ENCODE results near the gene THUMPD2.

The THUMPD2 gene

GRCh38 chr2:39715822-39716221 is 63.2 kb downstream of the THUMPD2 start:
- no peak for FAIRE-seq

- no peak for FAIRE-seq
Observed at GRCh38 chr2:39715095-39715494, 64.0 kb downstream of the THUMPD2 start.

- no peak for FAIRE-seq
Observed at GRCh38 chr2:39712953-39713352, 66.1 kb downstream of the THUMPD2 start.

- FAIRE-seq: no peak
Observed at GRCh38 chr2:39710807-39711206, 68.3 kb downstream of the THUMPD2 start.

DNA sequence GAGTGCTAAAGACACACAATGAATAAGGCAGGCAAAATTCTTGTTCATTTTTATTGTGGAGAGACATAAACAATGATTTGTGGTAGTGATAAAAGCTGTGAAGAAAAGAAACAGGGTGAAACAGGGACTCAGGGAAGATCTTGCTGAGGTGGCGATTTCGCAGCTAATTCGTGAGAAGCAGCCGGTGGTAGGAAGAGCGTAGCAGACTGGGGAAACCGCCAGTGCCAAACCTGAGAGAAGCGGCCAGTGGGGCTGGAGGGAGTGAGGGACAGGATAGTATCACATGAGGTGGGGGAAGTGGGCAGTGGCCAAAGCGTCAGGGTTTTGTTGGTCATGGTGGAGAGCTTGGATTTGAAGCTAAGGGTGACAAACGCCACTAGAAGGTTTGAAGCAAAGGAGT is 71.1 kb downstream of the THUMPD2 start:
- no peak for FAIRE-seq

GRCh38 chr2:39706945-39707344 is 72.1 kb downstream of the THUMPD2 start:
- FAIRE-seq: no peak

GRCh38 chr2:39706312-39706711 is 72.7 kb downstream of the THUMPD2 start:
- no peak for FAIRE-seq

DNA sequence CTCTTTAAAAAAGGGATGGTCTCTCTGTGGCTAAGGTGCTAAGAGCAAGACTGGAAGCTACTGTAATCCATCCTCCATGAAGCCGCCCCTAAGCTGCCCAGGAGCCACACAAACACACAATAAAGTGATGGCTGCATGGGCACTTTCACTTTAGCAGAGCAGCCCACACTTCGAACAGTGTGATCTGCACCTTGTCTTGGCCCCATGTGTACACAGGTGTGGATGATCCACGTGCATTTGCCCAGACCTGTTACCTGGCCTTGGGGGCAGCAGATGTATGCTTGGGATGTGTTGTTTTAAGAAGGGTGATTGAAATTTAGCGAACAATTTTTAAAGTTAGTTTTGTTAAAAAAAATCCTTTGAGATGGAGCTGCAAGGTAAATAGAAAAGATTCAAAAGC is 73.4 kb downstream of the THUMPD2 start:
- no peak for FAIRE-seq

GRCh38 chr2:39704540-39704939 is 74.5 kb downstream of the THUMPD2 start:
- no peak for FAIRE-seq

DNA sequence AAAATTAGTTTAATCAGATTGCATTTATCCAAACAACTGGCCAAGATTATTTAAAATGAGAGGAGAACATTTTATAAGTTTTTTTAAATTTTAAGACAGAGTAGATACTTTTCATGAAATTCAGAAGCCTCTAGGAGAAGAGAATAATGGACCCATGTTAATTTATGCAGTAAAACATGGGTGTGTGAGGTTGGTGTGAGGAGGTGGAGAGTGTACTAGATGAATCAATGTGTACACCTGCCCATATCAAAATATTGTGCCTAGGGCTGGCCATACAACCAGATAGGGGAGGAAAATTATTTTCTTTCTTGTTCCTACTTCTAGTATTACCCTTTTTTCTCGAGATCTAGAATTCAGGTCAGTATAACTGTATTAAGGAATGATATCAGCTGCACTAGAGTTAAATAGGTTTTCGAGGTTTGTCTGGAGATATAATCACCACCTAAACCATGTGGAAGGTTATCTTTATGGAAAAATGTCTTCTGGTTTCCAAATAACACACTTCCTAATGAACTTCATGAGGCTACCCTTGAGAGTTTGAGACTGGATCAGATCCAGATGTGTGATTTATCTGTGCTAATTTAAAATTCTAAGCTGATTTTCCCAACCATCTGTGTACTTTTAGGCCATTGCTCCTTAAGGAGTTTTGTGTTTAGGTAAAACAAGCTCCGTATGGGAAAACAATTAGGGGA is 75.7 kb downstream of the THUMPD2 start:
- FAIRE-seq: peak; percentile 17

DNA sequence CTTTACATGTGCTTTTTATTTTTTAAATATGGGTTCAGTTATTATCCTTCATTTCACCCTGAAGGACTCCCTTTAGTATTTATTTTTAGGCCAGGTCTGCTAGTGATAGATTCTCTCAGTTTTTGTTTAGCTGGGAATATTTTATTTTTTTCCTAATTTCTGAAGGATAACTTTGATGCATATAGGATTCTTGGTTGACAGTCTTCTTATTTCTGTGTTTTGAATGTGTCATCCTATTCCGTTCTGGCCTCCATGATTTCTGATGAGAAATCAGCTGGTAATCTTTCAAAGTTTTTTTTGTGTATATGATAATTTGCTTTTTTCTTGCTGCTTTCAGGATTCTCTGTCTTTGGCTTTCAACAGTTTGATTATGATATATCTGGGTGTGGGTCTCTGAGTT is 77.9 kb downstream of the THUMPD2 start:
- no peak for FAIRE-seq

DNA sequence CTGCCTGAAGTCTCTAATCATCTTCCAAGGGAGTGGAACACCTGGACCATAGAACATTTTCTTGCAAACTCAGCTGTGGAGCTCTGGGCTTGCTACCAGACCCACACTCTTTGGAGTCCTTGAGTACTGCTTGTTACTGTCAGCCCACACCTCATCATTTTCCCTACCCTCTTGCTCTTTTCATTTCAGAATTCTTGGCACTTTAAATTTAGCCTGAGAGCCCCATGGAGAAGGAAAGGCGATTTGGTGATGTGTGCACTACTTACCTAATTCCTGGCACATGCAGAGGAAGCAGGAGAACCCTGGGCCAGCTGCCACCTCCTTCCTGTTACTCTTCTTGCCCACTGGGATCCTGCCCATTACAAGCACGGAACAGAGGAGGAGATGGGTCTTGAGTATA is 81.6 kb downstream of the THUMPD2 start:
- no peak for FAIRE-seq

DNA sequence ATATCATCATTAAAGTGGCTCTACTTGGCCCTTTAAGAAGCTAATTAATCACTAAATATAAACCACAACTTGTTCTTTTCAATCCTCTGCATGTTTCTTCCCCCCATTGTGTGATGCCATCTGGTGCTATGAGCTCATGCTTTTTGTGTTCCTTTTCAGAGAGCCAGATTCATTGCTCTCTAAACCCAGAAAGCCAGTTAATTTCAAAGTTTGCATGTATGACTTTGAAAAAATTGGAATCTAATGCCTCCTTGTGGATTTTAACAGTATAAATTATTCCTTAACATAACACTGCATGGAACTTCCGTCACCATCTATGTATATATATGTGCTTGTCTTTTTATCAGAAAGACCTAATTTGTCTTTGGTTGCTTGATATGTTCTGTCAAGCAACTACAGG is 82.2 kb downstream of the THUMPD2 start:
- FAIRE-seq: peak; percentile 83

DNA sequence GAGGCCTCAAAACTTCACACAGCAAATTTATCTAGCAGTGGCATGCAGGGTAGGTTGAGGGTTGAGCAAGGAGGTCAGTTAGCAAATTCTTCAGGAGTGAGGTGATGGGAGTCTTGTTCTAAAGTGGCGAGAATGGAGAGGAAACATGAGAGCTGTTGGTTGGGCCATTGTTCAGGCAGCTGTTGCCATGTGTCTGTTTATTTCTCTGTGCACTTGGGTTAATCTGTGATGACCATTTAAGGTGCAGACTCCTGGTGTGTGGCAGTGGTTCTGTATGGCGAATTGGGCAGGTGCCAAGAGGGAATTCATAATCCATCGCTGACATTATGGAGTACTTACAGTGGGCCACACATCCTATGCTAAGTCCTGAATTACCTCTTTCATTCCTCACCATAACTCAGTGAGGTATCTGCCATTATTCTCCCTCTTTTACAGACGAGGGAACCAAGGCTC is 82.9 kb downstream of the THUMPD2 start:
- peak; percentile 89 for FAIRE-seq

DNA sequence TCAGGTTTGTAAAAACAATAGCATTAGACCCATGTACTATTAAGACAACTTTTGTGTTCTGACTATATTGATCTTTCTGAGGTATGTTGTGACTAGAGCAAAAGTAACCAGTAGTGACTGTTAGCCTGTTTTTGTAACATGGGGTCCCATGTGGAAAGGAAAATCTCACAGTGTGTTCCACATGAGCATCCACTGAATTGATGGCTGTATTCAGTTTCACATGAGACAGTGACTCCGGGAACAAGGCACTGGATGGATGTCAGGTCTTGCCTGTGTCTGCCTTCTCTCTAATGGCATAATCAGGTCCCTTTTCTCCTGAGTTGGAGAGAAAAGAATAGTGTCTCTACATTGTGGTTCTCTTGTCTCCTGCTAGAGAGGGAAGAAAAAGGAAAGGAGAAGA is 85.8 kb downstream of the THUMPD2 start:
- FAIRE-seq: no peak

DNA sequence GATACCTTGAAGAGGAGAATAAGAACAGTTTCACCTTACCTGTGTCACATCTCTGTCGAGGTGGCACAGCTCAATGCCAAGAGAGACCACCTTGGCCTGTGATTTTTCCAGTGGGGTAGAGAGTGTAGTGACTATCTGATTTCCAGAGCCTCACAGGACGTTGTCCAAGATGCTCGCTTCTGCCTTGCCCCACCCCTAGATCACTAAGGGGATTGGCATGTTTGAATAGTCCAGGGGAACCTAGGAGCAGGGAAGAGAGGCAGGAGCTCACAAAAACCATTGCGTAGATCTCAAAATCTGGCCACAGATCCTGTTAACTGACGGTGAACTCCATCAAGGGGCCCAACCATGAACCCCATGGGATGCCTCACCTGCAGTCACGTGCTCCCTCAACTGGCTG is 89.2 kb downstream of the THUMPD2 start:
- no peak for FAIRE-seq

- FAIRE-seq: peak; percentile 33
Observed at GRCh38 chr2:39689272-39689841, 89.7 kb downstream of the THUMPD2 start.

DNA sequence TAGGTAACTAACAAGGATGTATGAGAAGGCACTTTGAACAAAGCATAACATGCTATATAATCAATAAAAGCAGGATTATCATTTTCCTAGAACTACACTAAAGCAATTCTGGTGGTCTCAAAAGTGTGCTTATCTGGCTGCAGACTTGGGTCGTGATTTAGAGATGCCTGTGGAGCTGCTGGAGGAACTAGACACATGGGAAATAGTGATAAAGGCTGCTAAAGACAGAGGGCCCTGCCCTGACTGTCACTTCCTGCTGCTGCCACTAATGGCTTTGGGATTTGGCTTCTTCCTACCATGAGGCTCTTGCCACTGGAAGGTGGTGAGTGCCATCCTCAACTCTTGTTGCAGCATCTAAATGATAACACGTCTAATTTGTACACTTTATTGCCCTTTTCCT is 90.9 kb downstream of the THUMPD2 start:
- FAIRE-seq: no peak

GRCh38 chr2:39686456-39686855 is 92.6 kb downstream of the THUMPD2 start:
- FAIRE-seq: no peak

All from G401.6 (cell line).